HEK293 (cell line): Measurements from ENCODE around the gene TECR.
A peak's percentile ranks its signal among the peaks of the same experiment; 100 is the strongest.

Source experiments
- IKZF3 ChIP-seq: fragments of 450-650 bp; IDR thresholded peaks from 2 replicates; pipeline ENCODE4 v1.5.0; 2018; ENCODE audit warnings: missing biosample characterization, mild to moderate bottlenecking, missing genetic modification characterization, moderate library complexity
- KLF8 ChIP-seq: fragments of 450-650 bp; formaldehyde crosslinking; IDR thresholded peaks from 2 replicates; pipeline ENCODE4 v1.5.1; 2016; ENCODE audit warnings: missing biosample characterization, missing genetic modification characterization
- PRDM10 ChIP-seq: fragments of 450-650 bp; formaldehyde crosslinking; IDR thresholded peaks from 2 replicates; pipeline ENCODE4 v1.5.1; 2016; ENCODE audit warnings: missing biosample characterization, missing genetic modification characterization
- SP3 ChIP-seq: fragments of 450-650 bp; formaldehyde crosslinking; IDR thresholded peaks from 2 replicates; pipeline ENCODE4 v1.5.1; 2016; ENCODE audit warnings: missing biosample characterization, missing genetic modification characterization
- TRIM28 ChIP-seq: IDR thresholded peaks from 2 replicates; pipeline ENCODE4 v1.6.1; 2011; ENCODE audit warnings: low read length, control low read depth, borderline replicate concordance
- ZBTB17 ChIP-seq: fragments of 450-650 bp; formaldehyde crosslinking; IDR thresholded peaks from 2 replicates; pipeline ENCODE4 v1.5.1; 2016; ENCODE audit warnings: missing biosample characterization, missing genetic modification characterization
- ZBTB44 ChIP-seq: fragments of 450-650 bp; IDR thresholded peaks from 2 replicates; pipeline ENCODE4 v1.5.1; 2018; ENCODE audit warnings: missing biosample characterization, mild to moderate bottlenecking, missing genetic modification characterization
- ZFHX2 ChIP-seq: fragments of 450-650 bp; formaldehyde crosslinking; conservative IDR thresholded peaks from 2 replicates; pipeline ENCODE4 v1.5.1; 2016; ENCODE audit warnings: missing biosample characterization, missing genetic modification characterization
- ZNF121 ChIP-seq: fragments of 450-650 bp; formaldehyde crosslinking; IDR thresholded peaks from 2 replicates; pipeline ENCODE4 v1.5.1; 2016; ENCODE audit warnings: missing biosample characterization, missing genetic modification characterization
- ZNF2 ChIP-seq: fragments of 450-650 bp; formaldehyde crosslinking; IDR thresholded peaks from 2 replicates; pipeline ENCODE4 v1.5.1; 2016; ENCODE audit warnings: missing biosample characterization, missing genetic modification characterization
- ZNF223 ChIP-seq: fragments of 450-650 bp; formaldehyde crosslinking; IDR thresholded peaks from 2 replicates; pipeline ENCODE4 v1.5.1; 2016; ENCODE audit warnings: missing biosample characterization, missing genetic modification characterization
- ZNF23 ChIP-seq: fragments of 450-650 bp; formaldehyde crosslinking; IDR thresholded peaks from 2 replicates; pipeline ENCODE4 v1.5.1; 2016; ENCODE audit warnings: missing biosample characterization, missing genetic modification characterization, borderline replicate concordance
- ZNF266 ChIP-seq: fragments of 450-650 bp; formaldehyde crosslinking; IDR thresholded peaks from 2 replicates; pipeline ENCODE4 v1.5.1; 2016; ENCODE audit warnings: missing biosample characterization, missing genetic modification characterization, low read depth
- ZNF292 ChIP-seq: fragments of 450-650 bp; formaldehyde crosslinking; IDR thresholded peaks from 2 replicates; pipeline ENCODE4 v1.5.1; 2016; ENCODE audit warnings: low read depth, missing biosample characterization, missing genetic modification characterization, borderline replicate concordance
- ZNF350 ChIP-seq: fragments of 450-650 bp; formaldehyde crosslinking; IDR thresholded peaks from 2 replicates; pipeline ENCODE4 v1.5.0; 2017; ENCODE audit warnings: missing biosample characterization, mild to moderate bottlenecking, missing genetic modification characterization
- ZNF426 ChIP-seq: fragments of 450-650 bp; formaldehyde crosslinking; IDR thresholded peaks from 2 replicates; pipeline ENCODE4 v1.5.1; 2017; ENCODE audit warnings: missing biosample characterization, missing genetic modification characterization, mild to moderate bottlenecking, inconsistent platforms, moderate library complexity
- ZNF596 ChIP-seq: fragments of 450-650 bp; IDR thresholded peaks from 2 replicates; pipeline ENCODE4 v1.5.0; 2018; ENCODE audit warnings: missing biosample characterization, mild to moderate bottlenecking, missing genetic modification characterization, moderate library complexity
- ZNF768 ChIP-seq: fragments of 450-650 bp; formaldehyde crosslinking; IDR thresholded peaks from 2 replicates; pipeline ENCODE4 v1.5.1; 2018; ENCODE audit warnings: missing biosample characterization, mild to moderate bottlenecking, missing genetic modification characterization
- ZNF791 ChIP-seq: fragments of 450-650 bp; formaldehyde crosslinking; IDR thresholded peaks from 2 replicates; pipeline ENCODE4 v1.5.1; 2016; ENCODE audit warnings: missing biosample characterization, missing genetic modification characterization
- ZNF792 ChIP-seq: fragments of 450-650 bp; formaldehyde crosslinking; IDR thresholded peaks from 2 replicates; pipeline ENCODE4 v1.5.1; 2016; ENCODE audit warnings: missing biosample characterization, missing genetic modification characterization
- ZNF843 ChIP-seq: fragments of 450-650 bp; formaldehyde crosslinking; IDR thresholded peaks from 2 replicates; pipeline ENCODE4 v1.5.1; 2016; ENCODE audit warnings: missing biosample characterization, missing genetic modification characterization
- ZSCAN30 ChIP-seq: fragments of 450-650 bp; IDR thresholded peaks from 2 replicates; pipeline ENCODE4 v1.5.1; 2018; ENCODE audit warnings: missing biosample characterization, mild to moderate bottlenecking, missing genetic modification characterization, moderate library complexity
- TF ChIP-seq, protein P1 (sequence below): fragments of 450-650 bp; formaldehyde crosslinking; IDR thresholded peaks from 2 replicates; pipeline ENCODE4 v1.5.1; 2017; ENCODE audit warnings: missing biosample characterization, missing genetic modification characterization
- TF ChIP-seq, protein P2 (sequence below): fragments of 450-650 bp; formaldehyde crosslinking; conservative IDR thresholded peaks from 2 replicates; pipeline ENCODE4 v1.5.1; 2016; ENCODE audit warnings: low read depth, missing biosample characterization, missing genetic modification characterization
- TF ChIP-seq, protein P3 (sequence below): fragments of 450-650 bp; formaldehyde crosslinking; IDR thresholded peaks from 2 replicates; pipeline ENCODE4 v1.5.1; 2017; ENCODE audit warnings: missing biosample characterization, missing genetic modification characterization

TECR gene

GRCh38 chr19:14536926-14537692, 7.7 kb downstream of the TECR start (continued):
- no peak for TF ChIP-seq PRDM10 (tag by site-specific recombination)
- TF ChIP-seq ZNF2 (tag by site-specific recombination), result no peak
- TF ChIP-seq ZNF121 (tag by site-specific recombination), result no peak
- no peak for TF ChIP-seq ZNF350 (tag by site-specific recombination)
- TF ChIP-seq, protein P1, sequence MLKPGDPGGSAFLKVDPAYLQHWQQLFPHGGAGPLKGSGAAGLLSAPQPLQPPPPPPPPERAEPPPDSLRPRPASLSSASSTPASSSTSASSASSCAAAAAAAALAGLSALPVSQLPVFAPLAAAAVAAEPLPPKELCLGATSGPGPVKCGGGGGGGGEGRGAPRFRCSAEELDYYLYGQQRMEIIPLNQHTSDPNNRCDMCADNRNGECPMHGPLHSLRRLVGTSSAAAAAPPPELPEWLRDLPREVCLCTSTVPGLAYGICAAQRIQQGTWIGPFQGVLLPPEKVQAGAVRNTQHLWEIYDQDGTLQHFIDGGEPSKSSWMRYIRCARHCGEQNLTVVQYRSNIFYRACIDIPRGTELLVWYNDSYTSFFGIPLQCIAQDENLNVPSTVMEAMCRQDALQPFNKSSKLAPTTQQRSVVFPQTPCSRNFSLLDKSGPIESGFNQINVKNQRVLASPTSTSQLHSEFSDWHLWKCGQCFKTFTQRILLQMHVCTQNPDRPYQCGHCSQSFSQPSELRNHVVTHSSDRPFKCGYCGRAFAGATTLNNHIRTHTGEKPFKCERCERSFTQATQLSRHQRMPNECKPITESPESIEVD (tag by site-specific recombination), result no peak
- peak; percentile 54 for TF ChIP-seq SP3 (tag by site-specific recombination)
- TF ChIP-seq ZNF596, result no peak
- TF ChIP-seq, protein P2, sequence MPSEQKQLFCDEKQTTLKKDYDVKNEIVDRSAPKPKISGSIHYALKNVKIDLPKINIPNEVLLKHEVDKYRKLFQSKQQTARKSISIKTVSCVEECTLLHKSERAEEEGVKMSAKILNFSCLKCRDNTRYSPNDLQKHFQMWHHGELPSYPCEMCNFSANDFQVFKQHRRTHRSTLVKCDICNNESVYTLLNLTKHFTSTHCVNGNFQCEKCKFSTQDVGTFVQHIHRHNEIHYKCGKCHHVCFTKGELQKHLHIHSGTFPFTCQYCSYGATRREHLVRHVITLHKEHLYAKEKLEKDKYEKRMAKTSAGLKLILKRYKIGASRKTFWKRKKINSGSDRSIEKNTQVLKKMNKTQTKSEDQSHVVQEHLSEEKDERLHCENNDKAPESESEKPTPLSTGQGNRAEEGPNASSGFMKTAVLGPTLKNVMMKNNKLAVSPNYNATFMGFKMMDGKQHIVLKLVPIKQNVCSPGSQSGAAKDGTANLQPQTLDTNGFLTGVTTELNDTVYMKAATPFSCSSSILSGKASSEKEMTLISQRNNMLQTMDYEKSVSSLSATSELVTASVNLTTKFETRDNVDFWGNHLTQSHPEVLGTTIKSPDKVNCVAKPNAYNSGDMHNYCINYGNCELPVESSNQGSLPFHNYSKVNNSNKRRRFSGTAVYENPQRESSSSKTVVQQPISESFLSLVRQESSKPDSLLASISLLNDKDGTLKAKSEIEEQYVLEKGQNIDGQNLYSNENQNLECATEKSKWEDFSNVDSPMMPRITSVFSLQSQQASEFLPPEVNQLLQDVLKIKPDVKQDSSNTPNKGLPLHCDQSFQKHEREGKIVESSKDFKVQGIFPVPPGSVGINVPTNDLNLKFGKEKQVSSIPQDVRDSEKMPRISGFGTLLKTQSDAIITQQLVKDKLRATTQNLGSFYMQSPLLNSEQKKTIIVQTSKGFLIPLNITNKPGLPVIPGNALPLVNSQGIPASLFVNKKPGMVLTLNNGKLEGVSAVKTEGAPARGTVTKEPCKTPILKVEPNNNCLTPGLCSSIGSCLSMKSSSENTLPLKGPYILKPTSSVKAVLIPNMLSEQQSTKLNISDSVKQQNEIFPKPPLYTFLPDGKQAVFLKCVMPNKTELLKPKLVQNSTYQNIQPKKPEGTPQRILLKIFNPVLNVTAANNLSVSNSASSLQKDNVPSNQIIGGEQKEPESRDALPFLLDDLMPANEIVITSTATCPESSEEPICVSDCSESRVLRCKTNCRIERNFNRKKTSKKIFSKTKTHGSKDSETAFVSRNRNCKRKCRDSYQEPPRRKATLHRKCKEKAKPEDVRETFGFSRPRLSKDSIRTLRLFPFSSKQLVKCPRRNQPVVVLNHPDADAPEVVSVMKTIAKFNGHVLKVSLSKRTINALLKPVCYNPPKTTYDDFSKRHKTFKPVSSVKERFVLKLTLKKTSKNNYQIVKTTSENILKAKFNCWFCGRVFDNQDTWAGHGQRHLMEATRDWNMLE (tag by site-specific recombination), result no peak
- TF ChIP-seq ZNF223 (tag by site-specific recombination), result no peak
- 0 out of 2 replicates have a peak, but pooled peaks have one; percentile 42 for TF ChIP-seq IKZF3 (tag by site-specific recombination)
- TF ChIP-seq ZFHX2 (tag by site-specific recombination), result peak; percentile 54; the same call in 1 of the 2 replicates
- TF ChIP-seq TRIM28, result no peak
- TF ChIP-seq, protein P3, sequence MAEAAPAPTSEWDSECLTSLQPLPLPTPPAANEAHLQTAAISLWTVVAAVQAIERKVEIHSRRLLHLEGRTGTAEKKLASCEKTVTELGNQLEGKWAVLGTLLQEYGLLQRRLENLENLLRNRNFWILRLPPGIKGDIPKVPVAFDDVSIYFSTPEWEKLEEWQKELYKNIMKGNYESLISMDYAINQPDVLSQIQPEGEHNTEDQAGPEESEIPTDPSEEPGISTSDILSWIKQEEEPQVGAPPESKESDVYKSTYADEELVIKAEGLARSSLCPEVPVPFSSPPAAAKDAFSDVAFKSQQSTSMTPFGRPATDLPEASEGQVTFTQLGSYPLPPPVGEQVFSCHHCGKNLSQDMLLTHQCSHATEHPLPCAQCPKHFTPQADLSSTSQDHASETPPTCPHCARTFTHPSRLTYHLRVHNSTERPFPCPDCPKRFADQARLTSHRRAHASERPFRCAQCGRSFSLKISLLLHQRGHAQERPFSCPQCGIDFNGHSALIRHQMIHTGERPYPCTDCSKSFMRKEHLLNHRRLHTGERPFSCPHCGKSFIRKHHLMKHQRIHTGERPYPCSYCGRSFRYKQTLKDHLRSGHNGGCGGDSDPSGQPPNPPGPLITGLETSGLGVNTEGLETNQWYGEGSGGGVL (tag by site-specific recombination), result no peak
- no peak for TF ChIP-seq ZBTB17
- TF ChIP-seq ZBTB44 (tag by site-specific recombination), result no peak
- TF ChIP-seq ZSCAN30, result no peak
- TF ChIP-seq ZNF426 (tag by site-specific recombination), result no peak
- TF ChIP-seq KLF8 (tag by site-specific recombination), result no peak
- TF ChIP-seq ZNF791 (tag by site-specific recombination), result no peak
- TF ChIP-seq ZNF23 (tag by site-specific recombination), result no peak
- no peak for TF ChIP-seq ZNF843 (tag by site-specific recombination)
- no peak for TF ChIP-seq ZNF266
- TF ChIP-seq ZNF792 (tag by site-specific recombination), result no peak
- no peak for TF ChIP-seq ZNF768
- no peak for TF ChIP-seq ZNF292 (tag by site-specific recombination)
